GM12873 (cell line): ENCODE measurements around the gene RYR2.

Experiments
- CTCF ChIP-seq: IDR thresholded peaks from 2 replicates; pipeline ENCODE4 v1.5.1; 2012; ENCODE audit warnings: low read depth, mild to moderate bottlenecking, moderate library complexity, low read length, control low read depth; ENCODE audit not compliant: insufficient read depth; ENCODE audit errors: missing control alignments

RYR2 gene

GRCh38 chr1:237749122-237749521 is 707.1 kb downstream of the RYR2 start:
- TF ChIP-seq CTCF = no peak

- TF ChIP-seq CTCF = no peak
Observed at GRCh38 chr1:237751090-237751489, 709.1 kb downstream of the RYR2 start.

- TF ChIP-seq CTCF = no peak
Observed at GRCh38 chr1:237754627-237755026, 712.6 kb downstream of the RYR2 start.

GRCh38 chr1:237756304-237756967 is 714.5 kb downstream of the RYR2 start:
- no peak for TF ChIP-seq CTCF

GRCh38 chr1:237759377-237759776 is 717.4 kb downstream of the RYR2 start:
- TF ChIP-seq CTCF = no peak

- TF ChIP-seq CTCF = no peak
Observed at GRCh38 chr1:237760951-237761350, 719.0 kb downstream of the RYR2 start.

GRCh38 chr1:237763137-237763536 is 721.2 kb downstream of the RYR2 start:
- no peak for TF ChIP-seq CTCF
